Fibroblast of lung (primary cell): ENCODE measurements around the gene SH2D2A.

ENCODE experiments used
- CTCF ChIP-seq, 2 donors: IDR thresholded peaks in 1 of 2; conservative IDR thresholded peaks in 1 of 2; 1 replicate in 1 of 2; 2 replicates in 1 of 2; pipeline ENCODE4 v1.5.1; 2011 to 2012; ENCODE audit warnings: low read length in 2 of 2, control low read depth in 1 of 2, inconsistent platforms in 1 of 2, low read depth in 1 of 2, mild to moderate bottlenecking in 1 of 2
- EZH2 ChIP-seq: IDR thresholded peaks from 2 replicates; pipeline ENCODE4 v1.5.1; 2012; ENCODE audit warnings: low read length, control low read depth, mild to moderate bottlenecking; ENCODE audit errors: missing control alignments

GRCh38 chr1:156832434-156832833, 15.8 kb upstream of the SH2D2A start:
- TF ChIP-seq CTCF (conservative IDR thresholded peaks at IDR 0.05 in 1 of 2, IDR thresholded peaks at IDR 0.05 in 1 of 2; ENCODE audit: low read depth in 1 of 2, low read length in 2 of 2) (no peak), EZH2 (no peak)
